Prostate gland (tissue), 2 donors: ENCODE results near the gene UTP4. TPM values are rescaled to one million over a fixed set of nuclear protein-coding genes. Genes with fewer than 3 reads are reported as not detected.
A peak's percentile ranks its signal among the peaks of the same experiment; 100 is the strongest.
"Not testable (repeated sequence)": the region's sequence is repeated elsewhere in the genome, so short reads cannot be mapped to it uniquely, and the experiment has no call there.

Experiments used
- DNase-seq: peaks from one replicate; pipeline ENCODE4 v3.0.0-alpha.2; 2019; ENCODE audit warnings: low spot score
- H3K27ac ChIP-seq, 2 donors: fragments of 200-600 bp; sonication (generic); 2 replicates each; pipeline ENCODE4 v1.5.1; 2017 to 2019
- H3K27me3 ChIP-seq: fragments of 200-600 bp; sonication (generic); replicated peaks from 2 replicates; pipeline ENCODE4 v1.5.1; 2019; ENCODE audit not compliant: insufficient read depth
- H3K36me3 ChIP-seq, 2 donors: fragments of 200-600 bp; sonication (generic); 1 replicate in 1 of 2; 2 replicates in 1 of 2; pipeline versions ENCODE4 v1.5.1 to v1.8.1; 2017 to 2019
- H3K4me1 ChIP-seq: fragments of 200-600 bp; sonication (generic); replicated peaks from 2 replicates; pipeline ENCODE4 v1.5.1; 2019
- H3K4me3 ChIP-seq, 2 donors: fragments of 200-600 bp; sonication (generic); 2 replicates each; pipeline ENCODE4 v1.5.1; 2017 to 2019
- H3K9me3 ChIP-seq: fragments of 200-600 bp; sonication (generic); 2 replicates; pipeline ENCODE4 v1.5.1; 2017
- POLR2A ChIP-seq: fragments of 450-650 bp; IDR thresholded peaks from one replicate; pipeline ENCODE4 v1.6.1; 2016; ENCODE audit warnings: antibody characterized with exemption, mild to moderate bottlenecking
- POLR2AphosphoS5 ChIP-seq: sonication (generic); formaldehyde crosslinking; IDR thresholded peaks from one replicate; pipeline ENCODE4 v1.6.1; 2017; ENCODE audit warnings: antibody characterized with exemption
- WGBS: methylation state at CpG from one replicate; pipeline ENCODE4 v1.1.5; 2018; 5-methylcytosine and 5-hydroxymethylcytosine counted together
- intact Hi-C: fragments of 100-400 bp; cut with DNase I; formaldehyde crosslinking; loops from one replicate; pipeline ENCODE4 v1.14.2; 2022
- total RNA-seq, 2 donors: library from RNA; depleted of rRNA; stranded (reverse); fragments of >200 nt; gene quantifications; one replicate each; pipeline ENCODE4 v1.1.0, GENCODE V29; 2016
- TF ChIP-seq, protein P1 (sequence below), 4 experiments: fragments of 200-600 bp in 2 of 4; fragments of 450-650 bp in 2 of 4; sonication (generic) in 2 of 4; IDR thresholded peaks; 1 replicate in 3 of 4; 2 replicates in 1 of 4; pipeline ENCODE4 v1.5.1; 2016 to 2019; ENCODE audit warnings: antibody characterized with exemption in 4 of 4, mild to moderate bottlenecking in 2 of 4, moderate library complexity in 2 of 4

UTP4 gene
- total RNA-seq, 2 donors from 2014 or later = 18.4 to 51.0 TPM

DNA sequence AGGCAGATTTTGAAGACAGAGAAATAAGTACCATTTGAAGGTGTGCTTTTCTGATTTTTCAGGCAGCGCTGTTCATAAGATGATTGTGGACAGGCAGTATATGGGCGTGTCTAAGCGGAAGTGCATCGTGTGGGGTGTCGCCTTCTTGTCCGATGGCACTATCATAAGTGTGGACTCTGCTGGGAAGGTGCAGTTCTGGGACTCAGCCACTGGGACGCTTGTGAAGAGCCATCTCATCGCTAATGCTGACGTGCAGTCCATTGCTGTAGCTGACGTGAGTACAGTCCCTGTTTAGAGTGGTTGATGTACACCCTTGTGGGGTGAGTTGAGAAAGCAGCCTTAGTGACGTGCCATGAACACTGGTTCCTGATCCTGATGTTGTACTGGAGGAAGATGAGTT is 10.7 kb downstream of the UTP4 start:
- intact Hi-C loops = no loop called here
- TF ChIP-seq, protein P1, sequence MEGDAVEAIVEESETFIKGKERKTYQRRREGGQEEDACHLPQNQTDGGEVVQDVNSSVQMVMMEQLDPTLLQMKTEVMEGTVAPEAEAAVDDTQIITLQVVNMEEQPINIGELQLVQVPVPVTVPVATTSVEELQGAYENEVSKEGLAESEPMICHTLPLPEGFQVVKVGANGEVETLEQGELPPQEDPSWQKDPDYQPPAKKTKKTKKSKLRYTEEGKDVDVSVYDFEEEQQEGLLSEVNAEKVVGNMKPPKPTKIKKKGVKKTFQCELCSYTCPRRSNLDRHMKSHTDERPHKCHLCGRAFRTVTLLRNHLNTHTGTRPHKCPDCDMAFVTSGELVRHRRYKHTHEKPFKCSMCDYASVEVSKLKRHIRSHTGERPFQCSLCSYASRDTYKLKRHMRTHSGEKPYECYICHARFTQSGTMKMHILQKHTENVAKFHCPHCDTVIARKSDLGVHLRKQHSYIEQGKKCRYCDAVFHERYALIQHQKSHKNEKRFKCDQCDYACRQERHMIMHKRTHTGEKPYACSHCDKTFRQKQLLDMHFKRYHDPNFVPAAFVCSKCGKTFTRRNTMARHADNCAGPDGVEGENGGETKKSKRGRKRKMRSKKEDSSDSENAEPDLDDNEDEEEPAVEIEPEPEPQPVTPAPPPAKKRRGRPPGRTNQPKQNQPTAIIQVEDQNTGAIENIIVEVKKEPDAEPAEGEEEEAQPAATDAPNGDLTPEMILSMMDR (IDR thresholded peaks at IDR 0.05) = no peak
- TF ChIP-seq POLR2AphosphoS5 (no peak), POLR2A (no peak)
- 91% methylated on average over 11 of the region's 11 CpGs for WGBS

DNA sequence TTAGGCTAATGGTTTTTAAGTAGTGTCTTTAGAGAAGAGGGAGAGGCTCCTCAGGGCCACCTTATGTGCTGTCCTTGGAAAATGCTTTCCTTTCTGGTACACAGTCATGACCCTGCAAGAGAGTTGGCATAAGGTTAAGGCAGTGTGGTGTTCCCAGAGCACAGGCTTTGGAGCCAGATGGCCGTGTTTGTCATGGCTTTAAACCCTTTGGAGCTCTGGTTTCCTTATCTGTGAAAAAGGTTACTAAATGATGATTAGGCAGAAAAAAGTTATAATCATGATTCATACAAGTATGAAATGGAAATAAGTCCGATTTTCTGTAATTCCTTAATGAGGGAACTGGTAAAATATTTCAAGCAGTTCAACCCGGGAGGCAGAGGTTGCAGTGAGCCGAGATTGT is 13.2 kb downstream of the UTP4 start:
- WGBS = 81% methylated on average over 4 of the region's 4 CpGs
- no peak overlapping the region for H3K4me3 ChIP-seq
- TF ChIP-seq, protein P1 (IDR thresholded peaks at IDR 0.05) = no peak
- H3K36me3 ChIP-seq = no peaks in the 10 kb centered on the region
- no peaks in the 10 kb centered on the region for H3K4me1 ChIP-seq
- DNase-seq = no peak
- intact Hi-C loops = no loop called here
- no peak overlapping the region for H3K27ac ChIP-seq
- H3K9me3 ChIP-seq = no peaks in the 10 kb centered on the region
- H3K27me3 ChIP-seq = no peaks in the 10 kb centered on the region

More for the DNA sequence above, 10.7 kb downstream of the UTP4 start:
- no peak for DNase-seq
- Histone ChIP-seq H3K4me3 (no peak overlapping the region), H3K36me3 (no peaks in the 10 kb centered on the region), H3K9me3 (no peaks in the 10 kb centered on the region), H3K27me3 (no peaks in the 10 kb centered on the region), H3K27ac (no peak overlapping the region), H3K4me1 (no peaks in the 10 kb centered on the region)

DNA sequence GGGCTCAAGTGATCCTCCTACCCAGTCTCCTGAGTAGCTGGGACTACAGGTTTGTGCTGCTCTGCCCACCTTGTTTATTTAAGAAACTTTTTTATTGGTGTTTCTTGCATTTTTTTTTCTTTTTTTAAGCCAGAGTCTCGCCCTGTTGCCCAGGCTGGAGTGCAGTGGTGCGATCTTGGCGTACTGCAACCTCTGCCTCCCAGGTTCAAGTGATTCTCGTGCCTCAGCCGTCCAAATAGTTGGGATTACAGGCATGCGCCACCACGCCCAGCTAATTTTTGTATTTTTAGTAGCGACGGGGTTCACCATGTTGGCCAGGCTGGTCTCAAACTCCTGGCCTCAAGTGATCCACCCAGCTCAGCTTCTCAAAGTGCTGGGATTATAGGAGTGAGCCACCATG is 17.2 kb downstream of the UTP4 start:
- H3K36me3 ChIP-seq, H3K27me3 ChIP-seq, H3K4me3 ChIP-seq, H3K27ac ChIP-seq, DNase-seq, H3K4me1 ChIP-seq, H3K9me3 ChIP-seq: not testable (repeated sequence)
- WGBS = 73% methylated on average over 9 of the region's 9 CpGs
- intact Hi-C loops = loop anchor here (1.0 kb wide), 1 partner anchor 137 kb away; no protein-coding TSS in a partner anchor

DNA sequence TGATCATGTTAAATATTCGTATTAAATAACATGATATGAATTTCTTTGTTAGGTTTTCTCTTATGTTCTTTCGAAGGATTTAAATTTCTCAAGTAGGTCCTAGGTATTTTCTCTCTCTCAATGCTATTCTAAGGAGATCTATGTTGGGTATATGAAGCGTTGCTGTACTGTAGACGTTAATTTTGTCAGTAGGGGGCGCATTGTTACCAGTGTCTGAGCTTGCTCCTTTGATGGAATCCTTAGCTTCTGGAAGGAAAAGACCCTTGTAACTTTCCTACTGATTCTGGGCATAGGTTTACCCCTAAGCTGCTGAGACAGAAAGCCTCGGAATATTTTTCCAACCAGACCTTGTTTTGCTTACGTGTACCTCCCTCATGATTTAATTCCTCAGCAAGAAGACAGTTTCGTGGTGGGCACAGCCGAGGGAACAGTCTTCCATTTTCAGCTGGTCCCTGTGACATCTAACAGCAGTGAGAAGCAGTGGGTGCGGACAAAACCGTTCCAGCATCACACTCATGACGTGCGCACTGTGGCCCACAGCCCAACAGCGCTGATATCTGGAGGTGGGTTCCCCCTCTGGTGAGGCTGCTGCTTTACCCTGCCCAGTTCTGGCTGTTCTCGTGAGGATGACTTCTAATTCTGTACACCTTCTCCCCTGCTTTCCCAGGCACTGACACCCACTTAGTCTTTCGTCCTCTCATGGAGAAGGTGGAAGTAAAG is 17.9 kb downstream of the UTP4 start:
- WGBS = 55% methylated on average over 16 of the region's 16 CpGs
- Histone ChIP-seq H3K9me3 (no peaks in the 10 kb centered on the region), H3K4me3 (no peak overlapping the region), H3K27me3 (no peaks in the 10 kb centered on the region), H3K36me3 (no peaks in the 10 kb centered on the region), H3K27ac (no peak overlapping the region), H3K4me1 (no peaks in the 10 kb centered on the region)
- DNase-seq = peak; percentile 73
- no peak for TF ChIP-seq POLR2A
- TF ChIP-seq, protein P1 (IDR thresholded peaks at IDR 0.05) = peak; percentile 35 to 87 (median 84)
- TF ChIP-seq POLR2AphosphoS5 = peak; percentile 61
- intact Hi-C loops = loop anchor here (1.0 kb wide), 1 partner anchor 136 kb away; no protein-coding TSS in a partner anchor

DNA sequence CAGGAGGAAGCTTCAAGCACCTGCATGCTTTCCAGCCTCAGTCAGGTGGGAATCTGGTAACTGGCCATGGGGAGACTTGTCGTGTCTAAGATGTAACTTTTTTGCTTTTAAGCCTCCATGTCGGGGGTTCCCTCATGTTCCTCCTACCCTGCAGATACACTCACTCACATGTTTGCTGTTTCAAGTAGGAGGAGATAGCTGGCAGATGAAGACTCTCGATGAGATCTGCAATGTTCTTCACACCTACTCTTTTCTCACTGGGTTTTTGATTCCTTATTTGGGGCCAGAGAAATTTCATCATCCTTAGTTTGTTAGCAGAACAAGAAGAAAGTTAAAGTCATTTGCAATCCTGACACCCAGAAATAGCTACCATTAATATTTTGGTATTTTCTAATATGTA is 24.7 kb downstream of the UTP4 start:
- Histone ChIP-seq H3K27me3 (no peaks in the 10 kb centered on the region), H3K4me3 (no peak overlapping the region), H3K9me3 (no peaks in the 10 kb centered on the region), H3K36me3 (no peaks in the 10 kb centered on the region), H3K27ac (no peak overlapping the region), H3K4me1 (no peaks in the 10 kb centered on the region)
- DNase-seq = no peak
- TF ChIP-seq POLR2A (no peak), POLR2AphosphoS5 (no peak)
- TF ChIP-seq, protein P1 (IDR thresholded peaks at IDR 0.05) = no peak
- intact Hi-C loops = no loop called here
- WGBS = 77% methylated on average over 3 of the region's 3 CpGs
